Coronary artery (tissue), 2 donors: ENCODE measurements around the gene MYLK.

ENCODE experiments used
- DNase-seq: peaks from one replicate; pipeline ENCODE4 v3.0.0-alpha.2; 2017; ENCODE audit warnings: low spot score
- H3K27ac ChIP-seq, 2 donors: fragments of 200-600 bp; sonication (generic); one replicate each; pipeline ENCODE4 v1.5.1; 2016 to 2019
- H3K4me3 ChIP-seq: fragments of 200-600 bp; sonication (generic); 2 replicates; pipeline ENCODE4 v1.5.1; 2016; ENCODE audit warnings: mild to moderate bottlenecking, moderate library complexity
- CTCF ChIP-seq: fragments of 200-600 bp; sonication (generic); IDR thresholded peaks from one replicate; pipeline ENCODE4 v1.5.1; 2019; ENCODE audit warnings: antibody characterized with exemption

MYLK gene

GRCh38 chr3:123571973-123572365 lies 312.2 kb downstream of the MYLK start:
- no peak overlapping the region for H3K27ac ChIP-seq
- no peak for TF ChIP-seq CTCF
- H3K4me3 ChIP-seq, result no peak overlapping the region
- no peak for DNase-seq

- no peak for TF ChIP-seq CTCF
- no peak overlapping the region for H3K27ac ChIP-seq
- no peak for DNase-seq
- H3K4me3 ChIP-seq, result no peak overlapping the region
Observed at GRCh38 chr3:123571264-123571972, 312.7 kb downstream of the MYLK start.

DNA sequence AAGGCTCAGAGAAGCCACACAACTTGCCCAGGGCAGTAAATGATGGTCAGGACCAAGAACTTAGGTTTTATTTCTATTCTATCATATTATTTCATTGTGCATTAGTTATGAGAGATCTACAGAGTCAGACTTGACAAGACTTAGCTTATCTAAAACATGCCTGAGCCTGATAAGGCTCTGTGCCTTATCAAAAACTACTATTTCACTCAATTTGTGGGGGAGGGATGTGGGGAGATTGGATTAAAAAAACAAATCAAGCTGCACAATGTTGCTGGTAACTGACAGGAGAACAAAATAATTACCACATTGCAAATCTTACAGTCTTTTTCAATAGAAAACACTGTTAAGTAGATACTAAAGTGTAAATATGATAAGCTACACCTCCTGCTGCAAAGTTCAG lies 315.3 kb downstream of the MYLK start:
- no peak overlapping the region for H3K4me3 ChIP-seq
- no peak for TF ChIP-seq CTCF
- H3K27ac ChIP-seq, result no peak overlapping the region
- no peak for DNase-seq

DNA sequence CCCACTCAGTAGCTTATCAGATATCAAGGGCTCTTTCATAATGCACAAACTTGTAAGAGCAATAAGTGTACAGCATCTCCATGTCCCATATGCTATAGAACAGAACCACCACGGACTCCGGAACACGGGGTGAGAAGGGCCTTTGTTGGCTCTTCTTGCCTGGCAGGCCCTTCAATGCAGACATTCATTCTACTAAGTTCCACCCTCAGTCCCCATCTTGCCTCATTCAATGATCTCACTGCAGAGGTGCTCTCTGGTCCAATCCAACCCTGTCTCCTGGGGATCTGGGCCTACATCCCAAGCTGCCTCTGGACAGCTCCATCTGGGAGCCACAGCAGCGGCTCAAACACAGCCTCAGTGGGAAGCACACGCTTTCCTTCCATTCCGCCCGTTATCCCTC lies 316.1 kb downstream of the MYLK start:
- no peak for DNase-seq

GRCh38 chr3:123564056-123564455 lies 320.1 kb downstream of the MYLK start:
- no peak overlapping the region for H3K27ac ChIP-seq
- no peak overlapping the region for H3K4me3 ChIP-seq
- no peak for TF ChIP-seq CTCF
- no peak for DNase-seq

More for the DNA sequence above, 316.1 kb downstream of the MYLK start:
- Histone ChIP-seq H3K27ac (no peak overlapping the region), H3K4me3 (no peak overlapping the region)
- TF ChIP-seq CTCF, result no peak

- DNase-seq, result no peak
- TF ChIP-seq CTCF, result no peak
- no peak overlapping the region for H3K4me3 ChIP-seq
- H3K27ac ChIP-seq, result no peak overlapping the region
Observed at GRCh38 chr3:123562547-123562946, 321.6 kb downstream of the MYLK start.

GRCh38 chr3:123561188-123561587 lies 322.9 kb downstream of the MYLK start:
- TF ChIP-seq CTCF, result no peak
- Histone ChIP-seq H3K27ac (no peak overlapping the region), H3K4me3 (no peak overlapping the region)
- no peak for DNase-seq
